HepG2 (cell line): ENCODE measurements around the gene TANGO6. TPM values are rescaled to one million over a fixed set of nuclear protein-coding genes. Genes with fewer than 3 reads are reported as not detected.

Experiments used
- ATAC-seq: fragments of 200-7000 bp; cut with Tn5 transposase; 3 replicates; pipeline ENCODE4 v1.9.1; 2020; ENCODE audit warnings: mild to moderate bottlenecking, moderate library complexity
- BruUV-seq: library from RNA; stranded (reverse); fragments of 400-500 nt; replicated peaks from 2 replicates; lab custom pipeline; 2021; lab: Mats Ljungman, UMichigan
- CTCF ChIA-PET: fragments of 300-600 bp; formaldehyde crosslinking; extraction: SDS; loops from one replicate; lab custom pipeline; 2021; ENCODE audit warnings: low total read pairs, inconsistent platforms, low intra/inter-chr PET ratio; lab: Yijun Ruan, JAX
- POLR2A ChIA-PET: fragments of 350-600 bp; sonication (Branson Sonifier 250); formaldehyde crosslinking; loops from one replicate; lab custom pipeline; 2020; ENCODE audit warnings: antibody characterized with exemption, inconsistent platforms; lab: Yijun Ruan, JAX
- DNase-seq: peaks from one replicate; pipeline ENCODE4 v3.0.0-alpha.2; 2015; ENCODE audit warnings: low spot score
- FAIRE-seq: peaks from 3 replicates; lab custom pipeline; 2011; peaks lifted over from hg19 to GRCh38; lab: Jason Lieb, UNC
- H2AFZ ChIP-seq: one replicate; pipeline ENCODE4 v1.6.1; 2011; ENCODE audit warnings: low read length, inconsistent platforms
- H3K27ac ChIP-seq: fragments of 300-600 bp; 3 replicates; pipeline ENCODE4 v1.8.0; 2011; ENCODE audit warnings: mixed run types, mild to moderate bottlenecking, mixed read lengths, low read length, inconsistent platforms; ENCODE audit not compliant: insufficient read depth; ENCODE audit errors: extremely low read length
- H3K27me3 ChIP-seq, 2 experiments: fragments of 200-600 bp in 1 of 2; 2 replicates in 1 of 2; 3 replicates in 1 of 2; pipeline versions ENCODE4 v1.6.0 to v1.8.0; 2011; ENCODE audit warnings: low read length in 2 of 2, mild to moderate bottlenecking in 2 of 2, moderate library complexity in 2 of 2, inconsistent platforms in 1 of 2; ENCODE audit not compliant: insufficient read depth in 2 of 2, control insufficient read depth in 1 of 2
- H3K36me3 ChIP-seq, 2 experiments: fragments of 200-600 bp in 1 of 2; replicated peaks in 1 of 2; 2 replicates in 1 of 2; 3 replicates in 1 of 2; pipeline versions ENCODE4 v1.5.1 to v1.8.0; 2011; ENCODE audit warnings: low read length in 2 of 2, inconsistent platforms in 1 of 2; ENCODE audit not compliant: insufficient read depth in 2 of 2, control insufficient read depth in 1 of 2
- H3K4me1 ChIP-seq: 2 replicates; pipeline ENCODE4 v1.5.1; 2012; ENCODE audit warnings: low read length, inconsistent platforms; ENCODE audit not compliant: insufficient read depth
- H3K4me2 ChIP-seq: 2 replicates; pipeline ENCODE4 v1.6.0; 2011; ENCODE audit warnings: low read depth, low read length, inconsistent platforms
- H3K4me3 ChIP-seq, 3 experiments: fragments of 200-600 bp in 1 of 3; sonication (generic), shearing (Covaris generic) in 1 of 3; replicated peaks in 1 of 3; 2 replicates each; pipeline ENCODE4 v1.5.1; 2011 to 2016; ENCODE audit warnings: low read length in 3 of 3, inconsistent platforms in 2 of 3, low read depth in 2 of 3, mild to moderate bottlenecking in 2 of 3, control low read depth in 1 of 3, mixed read lengths in 1 of 3; ENCODE audit not compliant: insufficient read depth in 1 of 3
- H3K79me2 ChIP-seq: one replicate; pipeline ENCODE4 v1.6.1; 2011; ENCODE audit warnings: low read length, inconsistent platforms; ENCODE audit not compliant: insufficient read depth
- H3K9ac ChIP-seq: 2 replicates; pipeline ENCODE4 v1.6.0; 2011; ENCODE audit warnings: mild to moderate bottlenecking, low read depth, low read length, inconsistent platforms; ENCODE audit not compliant: insufficient read depth
- H3K9me3 ChIP-seq: 2 replicates; pipeline ENCODE4 v1.5.1; 2012; ENCODE audit warnings: mild to moderate bottlenecking, low read length
- H4K20me1 ChIP-seq: 2 replicates; pipeline ENCODE4 v1.6.0; 2011; ENCODE audit warnings: inconsistent platforms, mild to moderate bottlenecking, low read length, moderate library complexity; ENCODE audit not compliant: insufficient read depth
- ADNP ChIP-seq: sonication (generic); formaldehyde crosslinking; IDR thresholded peaks from 2 replicates; pipeline ENCODE4 v1.4.0; 2020; ENCODE audit warnings: missing genetic modification reagents
- ATAD3A ChIP-seq: sonication (generic); formaldehyde crosslinking; IDR thresholded peaks from 2 replicates; pipeline ENCODE4 v1.4.0; 2020; ENCODE audit warnings: missing genetic modification reagents
- CC2D1A ChIP-seq: sonication (generic); formaldehyde crosslinking; IDR thresholded peaks from 2 replicates; pipeline ENCODE4 v1.8.1; 2023; ENCODE audit warnings: mild to moderate bottlenecking, missing genetic modification reagents
- HOXA5 ChIP-seq: sonication (generic); formaldehyde crosslinking; IDR thresholded peaks from 2 replicates; pipeline ENCODE4 v1.4.0; 2020; ENCODE audit warnings: missing genetic modification reagents
- RFX5 ChIP-seq: IDR thresholded peaks from 2 replicates; pipeline ENCODE4 v1.6.1; 2011; ENCODE audit warnings: low read depth, low read length, improper control_type of control experiment
- SALL2 ChIP-seq: sonication (generic); formaldehyde crosslinking; IDR thresholded peaks from 2 replicates; pipeline ENCODE4 v1.8.1; 2023; ENCODE audit warnings: mild to moderate bottlenecking, missing genetic modification reagents, inconsistent platforms
- ZSCAN25 ChIP-seq: sonication (generic); formaldehyde crosslinking; IDR thresholded peaks from 2 replicates; pipeline ENCODE4 v1.8.0; 2022; ENCODE audit warnings: mild to moderate bottlenecking, missing genetic modification reagents
- WGBS: methylation state at CpG from one replicate; pipeline ENCODE4 v1.1.6; 2017; ENCODE audit warnings: low lambda C conversion rate; 5-methylcytosine and 5-hydroxymethylcytosine counted together
- in situ Hi-C: cut with HindIII; loops from 2 replicates; pipeline ENCODE4 v1.10.0; 2017; ENCODE audit warnings: low pct_unique_long_range_greater_than_20kb; ENCODE audit not compliant: extremely low pct_ligation_motif_present
- intact Hi-C: fragments of 100-400 bp; cut with micrococcal nuclease; formaldehyde crosslinking; loops from one replicate; pipeline ENCODE4 v1.10.0; 2022; ENCODE audit not compliant: unreplicated experiment
- polyA plus RNA-seq, 8 experiments: library from polyadenylated mRNA; depleted of rRNA in 3 of 8; stranded (reverse) in 7 of 8; unstranded in 1 of 8; fragments of >200 nt; fragmentation: Illumina TruSeq in 4 of 8; extraction: Trizol in 4 of 8; gene quantifications; 2 replicates each; pipeline versions ENCODE4 v1.2.1 to v1.2.3, GENCODE V29; 2011 to 2016; ENCODE audit warnings: low read depth in 4 of 8, missing spikeins in 1 of 8, mixed read lengths in 1 of 8; ENCODE audit not compliant: insufficient read depth in 1 of 8
- total RNA-seq, 5 experiments: library from RNA; depleted of rRNA; stranded (reverse); fragments of >200 nt; fragmentation: Illumina TruSeq; extraction: Trizol; gene quantifications; 2 replicates each; pipeline ENCODE4 v1.2.3, GENCODE V29; 2016; ENCODE audit warnings: low read depth in 1 of 5

Gene TANGO6
- total and polyA plus RNA-seq, 2 of the 13 experiments (the other 11 are each of a cell fraction or from before 2014, with no cell fraction given): 7.2 to 13.3 TPM

- H3K4me3 ChIP-seq: no peak overlapping the region
- no peak overlapping the region for H3K9ac ChIP-seq
- H3K4me2 ChIP-seq: no peak overlapping the region
- DNase-seq: no peak
- no peaks in the 10 kb centered on the region for H3K27me3 ChIP-seq
- ChIA-PET POLR2A (no interaction called here), CTCF (interaction anchor here (0.7 to 1.6 kb wide), 2 partner anchors 208 to 221 kb away, joined by 3 to 23 read pairs; no protein-coding TSS in a partner anchor)
- no peak for ATAC-seq
- WGBS: 93% methylated on average over 2 of the region's 2 CpGs
- in situ Hi-C loops (loop anchor here (5.0 kb wide), 1 partner anchor 219 kb away; no protein-coding TSS in a partner anchor), intact Hi-C loops (loop anchor here (1.0 to 5.0 kb wide), 2 partner anchors 56 to 221 kb away; no protein-coding TSS in a partner anchor)
- no peak overlapping the region for H2AFZ ChIP-seq
- no peak overlapping the region for H3K27ac ChIP-seq
- no peaks in the 10 kb centered on the region for H4K20me1 ChIP-seq
- H3K9me3 ChIP-seq: no peaks in the 10 kb centered on the region
- no peaks in the 10 kb centered on the region for H3K79me2 ChIP-seq
- H3K36me3 ChIP-seq: no peaks in the 10 kb centered on the region; a peak in 1 of 5 replicates
- FAIRE-seq: no peak
- H3K4me1 ChIP-seq: peaks cover 5% of the 10 kb centered on the region
- TF ChIP-seq RFX5: peak; percentile 33; the same call in 1 of the 2 replicates
- no peak for TF ChIP-seq HOXA5 (CRISPR knock-in tag)
- BruUV-seq: no TSS peak
Observed at GRCh38 chr16:68902969-68903345, 59.6 kb downstream of the TANGO6 start.

DNA sequence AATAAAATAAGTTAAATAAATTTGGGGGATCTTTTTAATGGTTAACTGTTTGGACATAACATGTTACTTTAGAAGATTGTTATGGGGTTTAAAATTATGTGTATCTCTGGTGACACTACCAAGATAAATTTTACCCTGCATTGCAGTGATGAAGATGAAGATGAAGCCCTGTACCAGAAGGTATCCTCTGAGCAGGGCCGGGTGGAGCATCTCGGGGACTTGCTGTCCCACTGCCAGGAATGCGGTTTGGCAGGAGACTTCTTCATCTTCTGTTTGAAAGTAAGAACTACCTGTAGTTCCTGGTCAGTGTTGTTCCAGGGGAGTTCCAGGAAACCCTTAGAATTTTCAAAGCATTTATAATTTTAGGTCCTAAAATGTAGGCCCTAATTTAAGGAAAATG is 64.0 kb downstream of the TANGO6 start:
- POLR2A ChIA-PET: no interaction called here

More for the DNA sequence above, 64.0 kb downstream of the TANGO6 start:
- H3K4me1 ChIP-seq: peaks cover 14% of the 10 kb centered on the region
- H3K27me3 ChIP-seq: no peaks in the 10 kb centered on the region
- H3K9me3 ChIP-seq: no peaks in the 10 kb centered on the region
- H2AFZ ChIP-seq: no peak overlapping the region
- no peak overlapping the region for H3K4me2 ChIP-seq
- DNase-seq: no peak
- in situ Hi-C loops (no loop called here), intact Hi-C loops (no loop called here)
- H3K27ac ChIP-seq: no peak overlapping the region
- no peaks in the 10 kb centered on the region for H3K79me2 ChIP-seq
- no peak for ATAC-seq
- H3K36me3 ChIP-seq: peaks cover 0 to 9% of the 10 kb centered on the region in 2 experiments; a peak in 2 of 5 replicates
- no peak overlapping the region for H3K4me3 ChIP-seq
- H3K9ac ChIP-seq: no peak overlapping the region
- no TSS peak for BruUV-seq
- 98% methylated on average over 3 of the region's 3 CpGs for WGBS
- H4K20me1 ChIP-seq: no peaks in the 10 kb centered on the region
- FAIRE-seq: no peak
- CTCF ChIA-PET: no interaction called here
- no peak for TF ChIP-seq CC2D1A (CRISPR knock-in tag)
- no peak for TF ChIP-seq ZSCAN25 (CRISPR knock-in tag)
- TF ChIP-seq ATAD3A (CRISPR knock-in tag): no peak
- TF ChIP-seq ADNP: no peak
- TF ChIP-seq SALL2: no peak
